Activated T-cell treated with anti-CD3 and anti-CD28 coated beads, Interleukin-2, amount 50 U/mL, for 24 hours (primary cell): ENCODE results near the gene UQCRHL.
A peak's percentile ranks its signal among the peaks of the same experiment; 100 is the strongest.

Source experiments
- DNase-seq: peaks from one replicate; pipeline ENCODE4 v3.0.0-alpha.2; 2020
- H3K27ac Mint-ChIP-seq: 2 replicates; pipeline ENCODE4 v1.8.0; 2020; ENCODE audit warnings: mild to moderate bottlenecking, mixed read lengths
- H3K27me3 Mint-ChIP-seq: 2 replicates; pipeline ENCODE4 v1.8.0; 2020; ENCODE audit warnings: mixed read lengths
- H3K36me3 Mint-ChIP-seq: 2 replicates; pipeline ENCODE4 v1.8.0; 2020; ENCODE audit warnings: low read depth, mixed read lengths
- H3K4me1 Mint-ChIP-seq: 2 replicates; pipeline ENCODE4 v1.8.0; 2020; ENCODE audit warnings: low read depth, mixed read lengths
- H3K4me3 Mint-ChIP-seq: 2 replicates; pipeline ENCODE4 v1.8.0; 2020; ENCODE audit warnings: mild to moderate bottlenecking, moderate library complexity, mixed read lengths
- H3K9me3 Mint-ChIP-seq: 2 replicates; pipeline ENCODE4 v1.8.0; 2020; ENCODE audit warnings: mixed read lengths

The UQCRHL gene

GRCh38 chr1:15826810-15827507 is 19.5 kb upstream of the UQCRHL start:
- H3K36me3 Mint-ChIP-seq = peaks cover 4% of the 10 kb centered on the region
- H3K27ac Mint-ChIP-seq = no peak overlapping the region
- peaks cover 9% of the 10 kb centered on the region for H3K4me1 Mint-ChIP-seq
- no peaks in the 10 kb centered on the region for H3K27me3 Mint-ChIP-seq
- no peak overlapping the region for H3K4me3 Mint-ChIP-seq
- H3K9me3 Mint-ChIP-seq = no peaks in the 10 kb centered on the region
- no peak for DNase-seq

- no peak for DNase-seq
- Mint-ChIP-seq H3K27me3 (no peaks in the 10 kb centered on the region), H3K36me3 (no peaks in the 10 kb centered on the region), H3K4me1 (peaks cover 5% of the 10 kb centered on the region), H3K27ac (no peak overlapping the region), H3K4me3 (no peak overlapping the region), H3K9me3 (no peaks in the 10 kb centered on the region)
Observed at GRCh38 chr1:15825800-15826199, 18.4 kb upstream of the UQCRHL start.

- peaks cover 5% of the 10 kb centered on the region for H3K4me1 Mint-ChIP-seq
- no peaks in the 10 kb centered on the region for H3K9me3 Mint-ChIP-seq
- H3K27me3 Mint-ChIP-seq = no peaks in the 10 kb centered on the region
- no peak for DNase-seq
- H3K27ac Mint-ChIP-seq = no peak overlapping the region
- no peak overlapping the region for H3K4me3 Mint-ChIP-seq
- no peaks in the 10 kb centered on the region for H3K36me3 Mint-ChIP-seq
Observed at GRCh38 chr1:15820478-15820877, 13.0 kb upstream of the UQCRHL start.

GRCh38 chr1:15816674-15817073 is 9.2 kb upstream of the UQCRHL start:
- Mint-ChIP-seq H3K9me3 (no peaks in the 10 kb centered on the region), H3K27me3 (no peaks in the 10 kb centered on the region), H3K36me3 (no peaks in the 10 kb centered on the region), H3K4me3 (no peak overlapping the region), H3K27ac (no peak overlapping the region), H3K4me1 (peaks cover 5% of the 10 kb centered on the region)
- DNase-seq = no peak

- Mint-ChIP-seq H3K4me1 (no peaks in the 10 kb centered on the region), H3K4me3 (no peak overlapping the region), H3K9me3 (no peaks in the 10 kb centered on the region)
Observed at GRCh38 chr1:15810073-15810472, 2.6 kb upstream of the UQCRHL start.

GRCh38 chr1:15808955-15809354 is 1.5 kb upstream of the UQCRHL start:
- Mint-ChIP-seq H3K27ac (no peak overlapping the region), H3K4me1 (no peaks in the 10 kb centered on the region), H3K27me3 (no peaks in the 10 kb centered on the region), H3K4me3 (no peak overlapping the region), H3K36me3 (no peaks in the 10 kb centered on the region), H3K9me3 (no peaks in the 10 kb centered on the region)
- DNase-seq = no peak

More at GRCh38 chr1:15810073-15810472, 2.6 kb upstream of the UQCRHL start:
- Mint-ChIP-seq H3K27me3 (no peaks in the 10 kb centered on the region), H3K27ac (no peak overlapping the region), H3K36me3 (no peaks in the 10 kb centered on the region)
- DNase-seq = no peak

GRCh38 chr1:15807121-15807520 is 328 bp downstream of the UQCRHL start:
- no peaks in the 10 kb centered on the region for H3K9me3 Mint-ChIP-seq
- H3K27ac Mint-ChIP-seq = no peak overlapping the region
- H3K36me3 Mint-ChIP-seq = no peaks in the 10 kb centered on the region
- H3K4me1 Mint-ChIP-seq = no peaks in the 10 kb centered on the region
- no peaks in the 10 kb centered on the region for H3K27me3 Mint-ChIP-seq
- DNase-seq = no peak
- H3K4me3 Mint-ChIP-seq = no peak overlapping the region

- no peaks in the 10 kb centered on the region for H3K36me3 Mint-ChIP-seq
- no peak overlapping the region for H3K27ac Mint-ChIP-seq
- peaks cover 7% of the 10 kb centered on the region for H3K27me3 Mint-ChIP-seq
- no peaks in the 10 kb centered on the region for H3K9me3 Mint-ChIP-seq
- no peak overlapping the region for H3K4me3 Mint-ChIP-seq
- no peak for DNase-seq
- H3K4me1 Mint-ChIP-seq = no peaks in the 10 kb centered on the region
Observed at GRCh38 chr1:15804060-15804459, 3.4 kb downstream of the UQCRHL start.

- H3K4me1 Mint-ChIP-seq = no peaks in the 10 kb centered on the region
- DNase-seq = peak; percentile 37
- peaks cover 7% of the 10 kb centered on the region for H3K27me3 Mint-ChIP-seq
- no peak overlapping the region for H3K27ac Mint-ChIP-seq
- H3K4me3 Mint-ChIP-seq = no peak overlapping the region
- no peaks in the 10 kb centered on the region for H3K36me3 Mint-ChIP-seq
- H3K9me3 Mint-ChIP-seq = no peaks in the 10 kb centered on the region
Observed at GRCh38 chr1:15803380-15803779, 4.1 kb downstream of the UQCRHL start.

GRCh38 chr1:15802234-15802965 is 5.0 kb downstream of the UQCRHL start:
- Mint-ChIP-seq H3K4me1 (no peaks in the 10 kb centered on the region), H3K36me3 (no peaks in the 10 kb centered on the region), H3K27me3 (peaks cover 7% of the 10 kb centered on the region), H3K27ac (no peak overlapping the region), H3K4me3 (no peak overlapping the region), H3K9me3 (no peaks in the 10 kb centered on the region)
- no peak for DNase-seq

- Mint-ChIP-seq H3K27ac (no peak overlapping the region), H3K4me3 (no peak overlapping the region), H3K36me3 (no peaks in the 10 kb centered on the region), H3K27me3 (peaks cover 7% of the 10 kb centered on the region), H3K9me3 (no peaks in the 10 kb centered on the region), H3K4me1 (peaks cover 5% of the 10 kb centered on the region)
- no peak for DNase-seq
Observed at GRCh38 chr1:15799928-15800835, 7.3 kb downstream of the UQCRHL start.

GRCh38 chr1:15799004-15799867 is 8.2 kb downstream of the UQCRHL start:
- Mint-ChIP-seq H3K4me1 (peaks cover 8% of the 10 kb centered on the region), H3K9me3 (no peaks in the 10 kb centered on the region), H3K27me3 (peaks cover 7% of the 10 kb centered on the region), H3K4me3 (no peak overlapping the region), H3K27ac (no peak overlapping the region), H3K36me3 (no peaks in the 10 kb centered on the region)
- no peak for DNase-seq

- peaks cover 7% of the 10 kb centered on the region for H3K27me3 Mint-ChIP-seq
- H3K36me3 Mint-ChIP-seq = no peaks in the 10 kb centered on the region
- H3K9me3 Mint-ChIP-seq = no peaks in the 10 kb centered on the region
- no peak for DNase-seq
- H3K4me1 Mint-ChIP-seq = peaks cover 8% of the 10 kb centered on the region
- H3K4me3 Mint-ChIP-seq = no peak overlapping the region
- no peak overlapping the region for H3K27ac Mint-ChIP-seq
Observed at GRCh38 chr1:15797614-15798390, 9.6 kb downstream of the UQCRHL start.
